ENCODE measurements around the gene A4GNT. TPM values are rescaled to one million over a fixed set of nuclear protein-coding genes. Genes with fewer than 3 reads are reported as not detected.
"Not testable (repeated sequence)": the region's sequence is repeated elsewhere in the genome, so short reads cannot be mapped to it uniquely, and the experiment has no call there.

Gene A4GNT
- total RNA-seq, 2 donors from 2014 or later: not detected

DNA sequence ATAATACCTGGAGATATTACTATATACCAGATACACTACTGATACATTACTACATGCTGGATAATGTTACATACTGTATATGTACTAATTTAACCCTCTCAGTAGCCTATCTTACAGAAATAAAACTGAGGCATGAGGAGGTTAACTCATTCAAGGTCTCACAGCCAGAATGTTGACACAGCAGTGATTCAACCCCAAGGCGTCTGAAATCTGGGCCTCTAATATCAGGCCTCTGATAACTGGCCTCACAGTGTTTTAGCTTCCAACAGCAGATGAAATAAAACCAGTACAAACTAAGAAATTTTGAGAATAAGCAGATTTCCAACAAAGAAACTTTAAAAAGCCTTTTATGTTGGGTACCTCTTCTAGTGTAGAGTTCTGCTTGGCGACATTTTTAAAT lies 40.2 kb downstream of the A4GNT start:
- no peaks in the 10 kb centered on the region for H3K36me3 ChIP-seq
- H3K4me3 ChIP-seq: no peak overlapping the region
- no peaks in the 10 kb centered on the region for H3K4me1 ChIP-seq
- no peak overlapping the region for H3K27ac ChIP-seq
- no peaks in the 10 kb centered on the region for H3K27me3 ChIP-seq
- no peak overlapping the region for H3K9ac ChIP-seq (ENCODE audit: low read depth in 2 of 2, low read length in 2 of 2)
- TF ChIP-seq, protein P1, sequence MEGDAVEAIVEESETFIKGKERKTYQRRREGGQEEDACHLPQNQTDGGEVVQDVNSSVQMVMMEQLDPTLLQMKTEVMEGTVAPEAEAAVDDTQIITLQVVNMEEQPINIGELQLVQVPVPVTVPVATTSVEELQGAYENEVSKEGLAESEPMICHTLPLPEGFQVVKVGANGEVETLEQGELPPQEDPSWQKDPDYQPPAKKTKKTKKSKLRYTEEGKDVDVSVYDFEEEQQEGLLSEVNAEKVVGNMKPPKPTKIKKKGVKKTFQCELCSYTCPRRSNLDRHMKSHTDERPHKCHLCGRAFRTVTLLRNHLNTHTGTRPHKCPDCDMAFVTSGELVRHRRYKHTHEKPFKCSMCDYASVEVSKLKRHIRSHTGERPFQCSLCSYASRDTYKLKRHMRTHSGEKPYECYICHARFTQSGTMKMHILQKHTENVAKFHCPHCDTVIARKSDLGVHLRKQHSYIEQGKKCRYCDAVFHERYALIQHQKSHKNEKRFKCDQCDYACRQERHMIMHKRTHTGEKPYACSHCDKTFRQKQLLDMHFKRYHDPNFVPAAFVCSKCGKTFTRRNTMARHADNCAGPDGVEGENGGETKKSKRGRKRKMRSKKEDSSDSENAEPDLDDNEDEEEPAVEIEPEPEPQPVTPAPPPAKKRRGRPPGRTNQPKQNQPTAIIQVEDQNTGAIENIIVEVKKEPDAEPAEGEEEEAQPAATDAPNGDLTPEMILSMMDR (IDR thresholded peaks at IDR 0.05): no peak
- H3K9me3 ChIP-seq: no peaks in the 10 kb centered on the region
- DNase-seq: no peak
- intact Hi-C loops (cut with DNase I): no loop called here

DNA sequence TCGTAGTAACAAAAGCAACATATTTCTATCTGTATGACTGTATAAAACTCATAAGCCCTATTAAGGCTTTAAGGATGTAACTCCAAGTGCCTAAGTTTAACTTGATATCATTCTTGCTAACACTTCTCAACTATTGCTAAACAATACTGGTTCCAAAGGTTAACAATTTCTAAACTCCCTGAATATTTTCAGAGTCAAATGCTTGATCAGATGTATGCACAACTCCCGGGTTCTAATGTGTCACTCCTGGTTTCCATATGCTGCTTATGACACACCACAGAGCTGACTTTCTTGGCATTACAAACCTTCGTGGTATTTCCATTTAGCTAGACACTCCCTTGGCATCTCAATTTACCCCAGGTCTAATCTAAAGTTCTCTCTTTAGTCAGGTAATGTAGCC lies 43.1 kb downstream of the A4GNT start:
- no peak overlapping the region for H3K9ac ChIP-seq (ENCODE audit: low read depth in 2 of 2, low read length in 2 of 2)
- no peaks in the 10 kb centered on the region for H3K9me3 ChIP-seq
- H3K27ac ChIP-seq: no peak overlapping the region
- H3K4me1 ChIP-seq: no peaks in the 10 kb centered on the region
- no peak overlapping the region for H3K4me3 ChIP-seq
- no peaks in the 10 kb centered on the region for H3K36me3 ChIP-seq
- intact Hi-C loops (cut with DNase I): no loop called here
- H3K27me3 ChIP-seq: no peaks in the 10 kb centered on the region
- TF ChIP-seq, protein P1 (IDR thresholded peaks at IDR 0.05): no peak
- no peak for DNase-seq

DNA sequence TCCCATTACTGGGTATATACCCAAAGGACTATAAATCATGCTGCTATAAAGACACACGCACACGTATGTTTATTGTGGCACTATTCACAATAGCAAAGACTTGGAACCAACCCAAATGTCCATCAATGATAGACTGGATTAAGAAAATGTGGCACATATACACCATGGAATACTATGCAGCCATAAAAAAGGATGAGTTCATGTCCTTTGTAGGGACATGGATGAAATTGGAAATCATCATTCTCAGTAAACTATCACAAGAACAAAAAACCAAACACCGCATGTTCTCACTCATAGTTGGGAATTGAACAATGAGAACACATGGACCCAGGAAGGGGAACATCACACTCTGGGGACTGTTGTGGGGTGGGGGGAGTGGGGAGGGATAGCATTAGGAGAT lies 46.4 kb downstream of the A4GNT start:
- DNase-seq; H3K4me3 ChIP-seq; H3K9me3 ChIP-seq; H3K27ac ChIP-seq; intact Hi-C loops (cut with DNase I); H3K9ac ChIP-seq (ENCODE audit: low read depth in 2 of 2, low read length in 2 of 2); H3K27me3 ChIP-seq; H3K36me3 ChIP-seq; H3K4me1 ChIP-seq: not testable (repeated sequence)

DNA sequence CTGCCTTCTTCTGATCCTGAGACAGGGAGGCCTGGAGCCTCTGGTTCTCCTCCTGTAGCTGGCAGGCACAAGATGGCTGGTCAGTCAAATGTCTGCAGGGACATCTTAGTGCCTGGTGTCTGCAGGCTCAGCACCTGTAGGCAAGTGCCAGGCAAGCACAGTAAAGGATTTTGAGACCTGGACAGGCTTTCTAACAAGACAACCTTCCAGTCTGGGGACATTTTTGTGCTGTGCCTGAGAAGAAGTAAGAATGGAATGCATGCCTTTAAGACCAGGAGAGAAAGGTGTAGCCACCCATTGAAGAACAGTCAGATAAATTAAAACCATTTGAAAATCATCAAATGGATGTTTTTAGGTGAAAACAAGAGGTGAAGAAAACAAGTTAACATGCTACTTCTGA lies 48.0 kb downstream of the A4GNT start:
- Histone ChIP-seq H3K9me3 (no peaks in the 10 kb centered on the region), H3K36me3 (no peaks in the 10 kb centered on the region), H3K27me3 (no peaks in the 10 kb centered on the region), H3K9ac (ENCODE audit: low read depth in 2 of 2, low read length in 2 of 2) (no peak overlapping the region), H3K4me3 (no peak overlapping the region), H3K4me1 (no peaks in the 10 kb centered on the region), H3K27ac (no peak overlapping the region)
- TF ChIP-seq, protein P1 (IDR thresholded peaks at IDR 0.05): no peak
- intact Hi-C loops (cut with DNase I): no loop called here
- DNase-seq: no peak

DNA sequence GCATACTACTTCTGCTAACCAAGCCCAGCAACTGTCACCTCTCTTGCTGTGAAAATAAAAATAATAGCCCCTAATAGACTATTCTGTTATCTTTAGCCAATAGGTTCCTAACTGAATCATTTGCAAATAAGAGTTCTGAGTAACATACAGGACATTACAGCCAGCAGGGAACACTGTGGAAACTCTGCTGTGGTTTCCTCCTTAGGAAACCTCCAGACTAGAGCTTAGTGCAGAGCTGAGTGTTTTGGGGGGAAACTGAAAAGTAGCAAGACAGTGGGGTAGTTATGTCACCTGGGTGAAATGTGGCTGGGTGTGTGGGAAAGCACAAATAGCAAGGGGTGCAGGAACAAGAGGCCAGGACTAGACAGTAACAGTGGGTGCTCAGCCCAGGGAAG lies 49.2 kb downstream of the A4GNT start:
- TF ChIP-seq, protein P1 (IDR thresholded peaks at IDR 0.05): no peak
- H3K9ac ChIP-seq (ENCODE audit: low read depth in 2 of 2, low read length in 2 of 2): no peak overlapping the region
- H3K9me3 ChIP-seq: no peaks in the 10 kb centered on the region
- no peaks in the 10 kb centered on the region for H3K36me3 ChIP-seq
- H3K4me3 ChIP-seq: no peak overlapping the region
- intact Hi-C loops (cut with DNase I): no loop called here
- H3K27ac ChIP-seq: no peak overlapping the region
- no peak for DNase-seq
- no peaks in the 10 kb centered on the region for H3K27me3 ChIP-seq
- H3K4me1 ChIP-seq: no peaks in the 10 kb centered on the region

DNA sequence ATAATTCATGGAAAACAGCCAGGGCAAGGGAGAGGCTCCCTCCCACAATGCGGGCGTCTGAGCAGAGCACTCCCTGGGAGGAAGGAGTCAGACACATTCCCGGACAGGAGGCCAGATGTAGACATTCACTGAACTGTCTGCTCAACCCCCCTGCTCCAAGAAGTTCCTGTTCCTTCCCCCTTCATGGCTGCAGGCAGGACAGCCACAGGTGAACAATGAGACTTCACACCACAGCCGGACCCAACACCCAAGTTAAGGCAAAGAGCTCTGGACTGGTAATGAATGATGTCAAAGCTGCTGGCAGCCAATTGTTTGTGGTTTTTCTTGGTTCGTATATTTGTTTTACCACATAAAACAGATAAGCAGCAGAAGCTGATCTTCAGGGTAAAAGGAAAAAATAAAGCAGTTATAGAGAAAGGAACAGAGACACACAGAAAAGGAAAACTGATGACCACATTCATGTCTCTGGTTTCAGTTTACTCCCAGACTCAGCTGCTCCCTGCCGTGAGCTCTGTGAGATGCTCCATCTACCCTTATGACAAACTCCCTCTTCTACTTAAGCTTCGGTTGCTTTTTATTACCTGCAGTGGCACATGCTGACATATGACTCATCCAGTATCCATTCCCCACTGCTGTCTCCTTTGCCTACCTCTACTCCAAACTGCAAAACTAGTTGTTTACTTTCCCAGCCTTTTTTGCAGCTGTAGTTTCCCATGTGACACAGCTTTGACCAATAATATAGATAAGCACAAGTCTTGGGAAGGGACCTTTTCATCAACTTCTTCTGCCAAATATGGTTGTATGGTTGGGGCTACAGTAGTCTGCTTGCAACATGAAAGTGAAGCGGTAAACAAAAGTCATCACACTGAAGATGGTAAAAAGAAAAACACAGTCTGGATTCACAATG lies 49.9 kb downstream of the A4GNT start:
- no peaks in the 10 kb centered on the region for H3K4me1 ChIP-seq
- no peaks in the 10 kb centered on the region for H3K36me3 ChIP-seq
- H3K9me3 ChIP-seq: no peaks in the 10 kb centered on the region
- H3K27ac ChIP-seq: no peak overlapping the region
- intact Hi-C loops (cut with DNase I): no loop called here
- no peak overlapping the region for H3K4me3 ChIP-seq
- no peaks in the 10 kb centered on the region for H3K27me3 ChIP-seq
- TF ChIP-seq, protein P1 (IDR thresholded peaks at IDR 0.05): no peak
- no peak overlapping the region for H3K9ac ChIP-seq (ENCODE audit: low read depth in 2 of 2, low read length in 2 of 2)
- DNase-seq: no peak
